ENCODE data around the gene DHRS1.
A peak's percentile ranks its signal among the peaks of the same experiment; 100 is the strongest.

DHRS1 gene

DNA sequence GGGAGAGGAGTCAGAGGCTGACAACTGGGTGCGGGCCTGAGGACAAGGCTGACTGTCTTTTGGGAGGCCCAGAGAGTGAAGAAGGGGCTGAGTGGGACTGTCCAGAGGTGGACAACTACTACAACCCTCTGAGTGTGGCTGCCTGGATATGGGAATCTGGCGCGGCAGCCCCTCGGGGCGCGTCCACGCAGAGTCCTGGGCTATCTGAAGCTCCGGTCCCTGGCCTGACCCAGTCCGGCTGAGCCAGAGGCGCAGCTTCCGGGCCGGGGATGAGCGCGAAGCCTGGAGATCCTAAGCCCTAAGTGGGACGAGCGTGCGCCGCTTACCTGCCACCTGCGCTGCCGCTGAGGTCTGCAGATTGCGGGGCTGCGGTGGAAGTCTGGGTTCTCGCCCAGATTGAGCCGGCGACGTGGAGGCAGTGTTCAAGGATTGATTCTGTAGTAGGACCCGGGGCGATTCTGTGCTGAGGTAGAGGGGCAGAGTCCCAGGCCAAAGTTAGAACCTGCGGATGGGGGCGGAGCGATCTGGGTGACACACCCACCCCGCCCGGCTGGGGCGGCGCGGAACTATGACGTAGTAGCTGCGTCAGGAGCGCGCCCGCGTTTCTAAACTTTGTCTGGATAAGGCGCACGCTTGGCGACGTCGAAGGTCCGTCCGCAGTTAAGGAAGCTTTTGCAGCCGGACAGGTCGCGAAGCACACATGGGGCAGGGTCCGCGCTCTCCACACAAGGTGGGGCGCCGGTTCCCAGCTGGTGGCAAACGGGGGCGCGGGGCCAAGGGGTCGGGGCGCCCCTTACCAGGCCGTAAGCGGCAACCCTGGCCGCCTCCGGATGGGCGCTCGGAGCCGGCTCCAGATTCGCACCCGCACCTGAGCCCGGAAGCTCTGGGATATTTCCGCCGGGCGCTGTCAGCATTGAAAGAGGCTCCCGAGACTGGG lies at the start of gene DHRS1, which contains the start of gene NOP9:
DHRS1 (minus strand) TSS at position 526 of the 937 bp plus-strand sequence. CDS start 674 bp downstream, outside the sequence.
NOP9 (plus strand) TSS at position 596 of the 937 bp plus-strand sequence; CDS start at position 701, 105 bp downstream.
- DNase-seq (ENCODE audit: low read depth in 2 of 2), result peak; percentile 61 to 67

DNA sequence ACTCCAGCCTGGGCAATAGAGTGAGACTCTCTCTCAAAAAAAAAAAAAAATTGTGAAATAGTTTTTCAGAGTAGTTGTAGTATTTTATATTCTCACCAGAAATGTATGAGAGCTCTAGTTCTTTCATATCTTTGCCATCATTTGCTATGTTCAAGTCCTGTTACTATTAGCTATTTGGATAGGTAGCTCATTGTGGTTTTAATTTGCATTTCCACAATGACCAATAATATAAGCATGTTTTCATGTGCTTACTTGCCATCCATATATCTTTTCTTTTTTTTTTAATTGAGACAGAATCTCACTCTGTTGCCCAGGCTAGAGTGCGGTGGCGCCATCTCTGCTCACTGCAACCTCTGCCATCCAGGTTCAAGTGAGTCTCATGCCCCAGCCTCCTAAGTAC lies 48.6 kb upstream of the DHRS1 start:
- DNase-seq (ENCODE audit: low read depth in 2 of 2), result no peak

DNA sequence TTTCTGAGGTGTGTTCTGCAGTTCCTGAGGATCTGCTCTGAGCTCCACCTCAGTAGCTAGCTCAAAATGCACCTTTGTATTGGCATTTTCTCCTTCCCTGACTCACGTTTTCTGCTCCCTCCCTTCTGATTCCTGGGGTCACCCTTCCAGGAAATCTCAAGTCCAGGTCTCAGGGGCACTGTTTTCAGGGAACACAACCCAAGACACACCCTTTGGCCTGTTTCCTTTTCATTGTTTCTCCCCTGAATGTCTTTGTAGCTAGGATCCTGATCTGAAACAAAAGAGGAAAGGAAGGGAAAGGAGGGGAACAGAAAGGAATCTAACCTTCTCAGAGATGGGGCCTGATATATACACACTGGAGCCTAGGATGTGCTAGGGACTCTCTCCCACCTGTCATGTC lies 47.6 kb upstream of the DHRS1 start:
- DNase-seq (ENCODE audit: low read depth in 2 of 2), result no peak

DNA sequence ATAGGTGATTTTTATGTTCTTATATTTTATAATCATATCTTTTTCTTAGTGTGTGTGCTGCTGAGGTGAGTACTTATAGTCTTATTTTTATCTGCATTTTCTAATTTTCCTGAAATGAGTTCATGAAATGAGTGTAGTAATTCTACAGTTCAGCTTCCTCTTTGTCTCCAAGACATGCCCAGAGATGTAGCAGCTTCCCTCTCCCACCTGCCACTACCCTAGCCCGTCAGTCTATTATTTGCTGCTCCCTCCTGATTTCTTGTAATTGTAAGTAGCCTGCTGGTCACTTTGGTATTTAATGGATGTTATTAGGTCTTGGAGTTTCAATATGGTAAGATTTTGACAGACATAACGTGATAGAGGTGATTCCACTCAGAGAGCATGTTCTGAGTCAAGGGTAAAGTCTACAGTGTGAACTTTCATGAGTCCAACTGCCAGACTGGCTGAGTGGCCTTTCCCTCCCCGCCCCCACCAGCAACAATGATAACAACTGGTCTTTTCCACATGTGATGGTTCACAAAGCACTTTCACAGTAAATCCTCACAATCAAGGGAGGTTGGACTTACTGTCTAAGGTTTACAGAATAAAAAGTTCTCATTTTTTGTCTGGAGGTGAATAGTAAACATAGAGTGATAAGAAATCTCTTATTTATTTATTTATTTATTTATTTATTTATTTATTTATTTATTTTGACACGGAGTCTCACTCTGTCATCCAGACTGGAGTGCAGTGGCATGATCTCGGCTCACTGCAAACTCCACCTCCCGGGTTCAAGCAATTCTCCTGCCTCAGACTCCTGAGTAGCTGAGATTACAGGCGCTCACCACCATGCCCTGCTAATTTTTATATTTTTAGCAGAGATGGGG lies 44.4 kb upstream of the DHRS1 start:
- no peak for DNase-seq (ENCODE audit: low read depth in 2 of 2)

DNA sequence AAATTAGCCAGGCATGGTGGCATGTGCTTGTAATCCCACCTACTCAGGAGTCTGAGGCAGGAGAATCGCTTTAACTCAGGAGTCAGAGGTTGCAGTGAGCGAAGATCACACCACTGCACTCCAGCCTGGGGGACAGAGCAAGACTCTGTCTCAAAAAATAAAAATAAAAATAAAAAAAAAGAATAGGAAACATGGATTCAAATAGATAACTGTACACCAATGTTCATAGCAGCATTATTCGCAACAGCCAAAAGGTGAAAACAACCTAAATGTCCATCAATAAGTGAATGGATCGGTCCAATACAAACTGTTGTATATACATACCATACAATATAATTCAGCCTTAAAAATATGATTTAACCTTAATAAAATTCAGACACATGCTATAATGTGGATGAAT lies 43.3 kb upstream of the DHRS1 start:
- DNase-seq (ENCODE audit: low read depth in 2 of 2), result no peak

DNA sequence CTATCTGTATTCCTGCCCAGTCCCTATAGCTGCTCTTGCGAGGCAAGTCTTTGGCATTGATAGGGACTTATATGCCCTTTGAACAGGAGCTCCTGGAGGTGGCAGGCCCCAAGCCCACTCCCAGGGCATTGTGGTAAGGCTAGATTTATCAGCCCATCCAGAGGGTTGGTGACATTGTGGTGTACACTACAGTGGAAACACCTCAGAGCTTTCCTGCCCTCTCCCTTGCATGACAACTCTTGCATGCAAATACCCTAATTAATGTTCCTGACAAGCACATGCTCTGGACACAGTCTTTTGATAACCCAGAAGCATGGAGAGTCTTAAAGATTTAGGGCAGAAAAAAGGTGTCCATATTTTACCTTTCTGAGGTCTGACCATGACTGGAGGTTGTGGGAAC lies 41.0 kb upstream of the DHRS1 start:
- no peak for DNase-seq (ENCODE audit: low read depth in 2 of 2)

DNA sequence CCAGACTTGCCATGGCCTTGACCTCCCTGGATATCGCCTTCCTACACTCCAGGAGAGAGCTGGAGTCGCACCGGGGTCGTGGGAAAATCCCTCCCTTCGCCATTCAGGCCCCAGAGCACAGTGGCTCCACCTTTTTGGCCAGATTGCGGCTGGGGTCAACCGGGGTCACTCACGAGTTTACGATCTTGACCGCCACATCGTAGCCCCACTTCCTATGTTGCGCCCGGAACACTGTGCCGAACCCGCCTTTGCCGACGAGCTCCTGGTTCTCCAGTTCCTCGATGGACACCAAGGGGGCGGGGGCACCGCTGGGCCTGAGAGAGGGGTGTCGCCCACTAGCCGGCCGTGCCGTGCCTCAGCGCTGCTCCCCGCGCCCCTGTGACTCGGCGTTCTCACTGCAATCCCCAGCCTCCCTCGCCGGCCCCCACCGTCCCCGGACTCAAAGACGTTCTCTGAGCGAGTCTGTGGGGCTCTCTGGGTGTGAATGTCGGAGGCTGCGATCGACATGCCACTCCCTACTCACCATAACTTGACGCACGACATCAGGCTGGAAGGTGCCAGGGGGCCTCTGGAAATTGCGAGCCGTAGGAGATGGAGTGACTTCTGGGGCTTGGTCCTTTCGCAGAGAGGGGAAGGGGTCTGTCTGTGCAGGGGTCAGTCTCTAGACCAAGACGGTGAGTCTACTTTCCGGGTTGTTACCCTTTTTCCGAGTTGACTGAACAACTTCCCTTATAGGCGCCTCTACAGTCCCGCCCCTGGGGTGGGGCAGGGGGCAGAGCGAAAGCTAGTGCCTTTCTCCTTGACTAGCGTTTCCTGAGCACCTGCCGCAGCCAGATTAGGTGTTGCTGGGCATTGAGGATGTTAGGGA lies 39.9 kb upstream of the DHRS1 start, which contains the start of gene RIPK3:
RIPK3 (minus strand) TSS at position 708 of the 868 bp plus-strand sequence; CDS start at position 543, 165 bp downstream.
- no peak for DNase-seq (ENCODE audit: low read depth in 2 of 2)

DNA sequence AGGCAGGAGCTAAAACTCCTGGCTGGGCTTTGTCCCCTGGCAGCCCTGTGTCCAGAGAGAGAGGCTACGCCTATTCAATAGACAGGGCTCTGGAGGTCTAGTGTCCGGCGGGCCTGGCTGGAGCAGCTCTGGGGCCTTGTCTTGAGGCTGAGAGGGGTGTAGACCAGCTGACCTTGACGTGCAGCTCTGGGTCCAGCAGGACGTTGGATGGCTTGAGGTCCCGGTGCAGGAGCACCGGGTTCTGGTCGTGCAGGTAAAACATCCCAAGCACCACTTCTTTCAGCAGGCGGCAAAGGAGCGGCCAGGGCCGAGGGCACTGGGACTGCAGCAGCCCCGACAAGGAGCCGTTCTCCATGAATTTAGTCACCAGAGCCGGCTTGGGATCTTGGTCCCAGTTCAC lies 39.3 kb upstream of the DHRS1 start:
- no peak for DNase-seq (ENCODE audit: low read depth in 2 of 2)

DNA sequence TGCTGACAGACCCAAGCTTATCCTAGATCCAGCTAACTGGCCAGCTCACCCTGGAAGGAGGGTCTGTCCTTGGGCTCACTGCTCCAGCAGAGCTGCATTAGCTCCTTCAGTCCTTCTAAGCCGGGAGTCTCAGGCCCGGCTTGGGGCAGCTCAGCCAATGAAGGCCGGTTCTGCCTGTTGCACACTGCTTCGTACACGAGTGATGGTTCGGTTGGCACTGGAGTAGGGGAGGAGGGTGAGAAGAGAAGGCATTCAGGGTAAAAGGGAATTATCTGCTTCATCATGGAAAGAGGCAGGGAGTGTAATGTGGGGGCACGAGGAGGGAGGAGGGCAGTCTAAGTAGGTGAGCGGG lies 38.2 kb upstream of the DHRS1 start:
- DNase-seq (ENCODE audit: low read depth in 2 of 2), result no peak

DNA sequence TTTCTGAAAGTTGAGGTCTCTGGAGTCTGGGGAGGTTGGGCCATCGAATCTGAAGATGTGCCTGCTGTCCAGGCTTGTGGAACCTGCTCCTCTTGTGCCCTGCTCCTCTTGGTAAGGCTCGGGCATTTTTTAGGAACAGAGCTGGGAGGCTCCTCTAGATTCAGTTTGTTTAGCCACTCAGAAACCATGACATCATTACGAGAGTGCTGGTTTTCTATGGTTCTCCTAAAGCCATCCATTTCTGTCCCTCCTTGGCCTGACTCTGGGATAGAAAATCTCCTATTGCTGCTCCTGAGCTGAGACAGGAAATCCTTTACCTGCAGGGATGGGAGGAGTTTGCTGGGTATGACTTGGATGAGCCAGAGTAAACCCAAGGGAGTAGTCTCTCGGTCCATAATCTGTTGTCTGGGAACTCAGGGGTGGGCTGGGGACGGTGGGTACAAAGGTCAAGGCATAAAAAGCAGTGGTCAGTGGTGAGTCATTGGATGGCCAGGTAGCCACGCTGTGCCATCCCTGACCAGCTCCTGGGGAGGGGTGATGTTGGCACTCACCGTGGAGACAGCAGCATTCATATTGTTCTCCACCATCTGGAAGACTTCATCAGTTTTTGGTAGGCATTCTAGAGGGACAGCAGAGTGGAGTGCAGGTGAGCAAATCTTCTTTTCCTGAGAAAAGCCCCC lies 37.7 kb upstream of the DHRS1 start:
- DNase-seq (ENCODE audit: low read depth in 2 of 2), result no peak

DNA sequence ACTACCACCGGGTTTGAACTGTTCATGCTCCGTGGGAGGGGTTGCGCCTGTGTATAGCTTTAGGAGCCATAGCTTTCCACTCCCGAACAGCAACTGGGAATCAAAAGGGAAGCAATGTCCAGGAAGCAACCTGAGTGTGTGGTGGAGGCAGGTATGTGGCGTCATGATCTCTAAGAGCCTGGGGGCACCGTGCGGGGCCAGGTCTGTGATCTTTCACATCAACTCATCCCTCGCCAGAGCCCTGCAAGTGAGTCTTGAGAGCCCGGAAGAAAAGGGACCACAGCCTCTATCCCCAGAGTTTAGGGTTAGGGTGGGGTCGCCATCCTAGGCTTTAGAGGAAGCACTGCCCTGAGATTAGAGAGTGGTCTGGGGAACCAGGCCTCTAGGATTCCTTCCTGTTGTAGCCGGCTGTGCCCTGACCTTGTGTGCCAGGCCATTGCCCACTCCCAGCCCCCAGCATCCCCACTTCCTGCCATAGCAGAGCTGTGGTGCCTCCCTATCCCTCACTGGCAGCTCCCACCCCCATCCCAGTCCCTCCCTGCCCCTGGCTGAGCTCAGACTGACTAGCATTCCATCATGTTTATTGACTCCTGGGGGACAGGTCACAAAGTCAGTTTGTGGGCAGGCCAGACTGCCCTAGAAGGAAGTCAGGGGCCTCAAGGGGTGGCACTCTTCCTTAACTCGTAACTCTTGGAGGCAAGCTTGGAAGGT lies 36.0 kb upstream of the DHRS1 start:
- no peak for DNase-seq (ENCODE audit: low read depth in 2 of 2)

DNA sequence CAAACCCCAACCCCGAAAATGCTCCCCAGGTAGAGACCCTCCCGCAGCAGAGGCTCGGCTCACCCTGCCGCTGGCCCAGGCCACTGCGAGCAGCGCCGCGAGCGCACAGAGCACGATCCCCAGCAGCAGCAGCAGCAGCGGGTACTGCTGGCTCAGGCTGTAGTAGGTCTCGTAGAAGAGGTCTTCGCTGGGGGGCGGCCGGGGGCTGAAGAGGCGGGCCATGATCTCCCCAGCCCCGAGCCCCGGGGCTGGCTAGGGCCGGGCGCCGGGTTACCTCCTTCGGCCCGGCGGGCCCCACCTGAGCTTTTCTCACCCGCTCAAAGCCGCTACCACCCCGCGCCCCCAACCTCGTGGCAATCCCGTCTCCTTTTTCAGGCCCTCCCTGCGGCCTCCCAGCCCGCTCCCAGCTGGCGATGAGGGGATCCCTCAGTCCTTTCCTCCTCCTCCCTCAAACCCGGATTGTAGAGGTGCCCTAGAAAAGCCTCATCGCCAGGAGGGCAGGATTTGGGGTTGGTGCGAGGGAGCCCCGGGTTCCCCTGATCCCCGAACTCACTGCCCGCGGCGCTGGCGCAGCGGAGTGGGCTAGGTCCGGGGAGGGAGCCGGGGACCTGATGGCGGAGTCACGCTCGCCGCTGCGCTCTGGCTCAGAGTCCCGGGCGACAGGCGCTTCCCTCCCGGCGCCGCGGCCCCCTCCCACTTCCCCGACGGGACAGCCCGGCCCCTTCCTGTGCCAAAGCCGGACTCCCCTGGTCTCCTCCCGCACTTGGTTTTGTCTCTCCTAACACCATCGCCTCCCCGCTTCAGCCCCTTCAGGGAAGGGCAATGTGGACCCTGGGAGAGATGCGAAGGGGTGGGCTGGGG lies 35.1 kb upstream of the DHRS1 start, which contains the start of gene ADCY4:
ADCY4 (minus strand) TSS at position 641 of the 861 bp plus-strand sequence; CDS start at position 222, 419 bp downstream.
- no peak for DNase-seq (ENCODE audit: low read depth in 2 of 2)

DNA sequence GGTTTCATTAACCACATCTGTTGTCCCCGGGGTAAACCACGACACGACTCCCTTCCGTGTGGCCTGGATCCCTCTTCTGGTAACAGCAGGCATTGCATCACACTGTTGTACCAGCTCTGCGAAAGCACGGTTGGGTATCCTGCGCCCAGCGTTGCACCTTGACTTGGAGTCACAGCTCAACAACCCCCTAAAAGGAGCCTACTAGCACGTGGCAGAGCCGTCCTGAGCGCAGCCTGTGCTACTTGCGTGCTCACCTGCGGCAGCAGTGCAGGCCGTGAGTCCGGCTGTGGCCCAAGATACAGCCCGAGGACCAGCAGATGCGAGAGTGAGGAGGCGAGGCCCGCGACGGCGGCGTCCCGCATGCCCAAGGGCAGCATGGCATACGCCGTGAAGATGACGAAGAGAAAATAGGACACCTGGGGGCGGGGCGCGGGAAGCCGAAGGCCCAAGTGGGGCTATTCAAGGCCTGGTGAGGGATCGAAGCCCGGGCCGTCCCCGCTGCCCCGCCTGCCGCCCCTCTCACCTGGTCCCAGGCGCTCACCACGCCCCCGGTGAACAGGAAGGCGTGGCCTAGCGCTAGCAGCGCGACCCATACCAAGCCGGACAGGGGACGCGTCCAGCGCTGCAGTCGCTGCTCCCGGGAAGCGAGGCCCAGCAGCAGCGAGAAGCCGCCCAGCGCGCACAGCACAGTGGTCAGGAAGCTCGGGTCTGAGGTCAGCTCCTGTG lies 32.9 kb upstream of the DHRS1 start:
- DNase-seq (ENCODE audit: low read depth in 2 of 2), result no peak

DNA sequence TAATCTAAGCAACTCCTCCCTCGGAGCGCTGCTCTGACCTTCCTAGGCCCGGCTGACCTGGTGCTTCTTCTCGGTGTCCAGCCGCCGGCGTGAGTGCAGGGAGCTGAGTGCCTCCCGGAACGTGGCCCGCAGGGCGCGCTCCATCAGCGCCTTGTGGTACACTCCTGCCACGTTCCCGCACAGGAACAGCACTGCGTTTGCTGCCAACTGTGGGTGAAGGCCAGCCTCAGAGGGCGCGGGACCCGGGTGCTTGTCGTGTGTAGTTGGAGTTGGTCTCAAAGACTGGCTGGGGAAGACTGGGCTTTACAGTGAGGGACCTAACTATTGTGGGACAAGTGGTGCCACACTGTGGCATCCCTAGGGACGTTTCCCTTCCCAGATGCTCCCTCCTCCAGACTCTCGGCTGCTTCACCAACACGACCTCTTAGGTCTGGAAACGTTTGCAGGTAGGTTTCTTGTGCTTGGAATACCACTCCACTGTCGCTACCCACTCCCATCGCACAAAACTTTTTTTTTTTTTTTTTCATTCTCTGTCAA lies 32.2 kb upstream of the DHRS1 start:
- no peak for DNase-seq (ENCODE audit: low read depth in 2 of 2)

DNA sequence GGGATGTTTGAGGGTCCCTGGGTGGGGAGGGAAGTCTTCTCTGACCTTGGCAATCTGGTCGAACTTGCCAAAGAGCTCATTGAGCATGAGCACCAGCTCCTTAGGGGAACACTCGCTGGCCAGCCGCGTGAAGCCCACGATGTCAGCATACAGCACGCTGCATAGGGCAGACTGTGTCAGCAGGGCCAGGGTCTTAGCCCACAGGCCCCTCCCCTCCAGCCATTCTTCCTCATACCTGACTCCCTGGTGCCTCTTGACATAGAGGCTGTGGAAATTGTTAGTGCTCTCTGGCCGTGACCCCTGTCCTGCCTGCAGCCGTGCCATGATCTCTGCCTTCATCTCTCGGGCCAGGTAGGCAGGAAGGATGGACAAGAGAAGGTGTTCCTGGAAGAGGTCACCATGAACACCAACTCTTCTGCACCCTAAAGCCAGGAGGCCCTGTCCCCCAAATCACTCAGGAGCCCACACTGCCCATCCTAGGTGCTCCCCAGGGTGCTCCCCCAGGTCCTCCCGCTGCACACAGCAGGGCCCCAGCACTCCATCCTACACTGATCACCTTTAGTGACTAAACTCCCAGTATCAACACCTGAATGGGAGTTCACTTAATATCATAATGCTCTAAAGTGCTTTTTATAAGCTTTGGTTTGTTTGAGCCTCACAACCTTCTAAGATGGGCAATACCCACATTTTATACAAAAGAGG lies 31.5 kb upstream of the DHRS1 start:
- no peak for DNase-seq (ENCODE audit: low read depth in 2 of 2)

DNA sequence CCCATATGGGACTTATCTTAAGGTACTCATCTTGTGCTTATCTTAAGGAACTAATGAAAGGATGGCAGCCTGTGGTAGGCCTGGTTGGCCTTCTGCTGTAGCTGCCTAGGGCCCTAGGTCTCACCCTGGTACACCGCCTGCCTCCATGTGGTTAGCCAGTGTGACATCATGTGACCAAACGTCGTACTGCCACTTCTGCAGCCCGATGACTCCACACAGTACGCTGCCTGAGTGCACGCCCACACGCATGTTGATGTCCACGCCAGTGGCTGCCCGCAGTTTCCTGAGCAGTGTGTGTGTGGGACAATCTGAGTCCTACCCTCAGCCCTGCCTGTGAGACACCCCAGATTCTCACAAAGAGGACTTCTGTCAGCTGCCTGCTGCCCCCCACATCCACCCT lies 30.2 kb upstream of the DHRS1 start:
- DNase-seq (ENCODE audit: low read depth in 2 of 2), result no peak

DNA sequence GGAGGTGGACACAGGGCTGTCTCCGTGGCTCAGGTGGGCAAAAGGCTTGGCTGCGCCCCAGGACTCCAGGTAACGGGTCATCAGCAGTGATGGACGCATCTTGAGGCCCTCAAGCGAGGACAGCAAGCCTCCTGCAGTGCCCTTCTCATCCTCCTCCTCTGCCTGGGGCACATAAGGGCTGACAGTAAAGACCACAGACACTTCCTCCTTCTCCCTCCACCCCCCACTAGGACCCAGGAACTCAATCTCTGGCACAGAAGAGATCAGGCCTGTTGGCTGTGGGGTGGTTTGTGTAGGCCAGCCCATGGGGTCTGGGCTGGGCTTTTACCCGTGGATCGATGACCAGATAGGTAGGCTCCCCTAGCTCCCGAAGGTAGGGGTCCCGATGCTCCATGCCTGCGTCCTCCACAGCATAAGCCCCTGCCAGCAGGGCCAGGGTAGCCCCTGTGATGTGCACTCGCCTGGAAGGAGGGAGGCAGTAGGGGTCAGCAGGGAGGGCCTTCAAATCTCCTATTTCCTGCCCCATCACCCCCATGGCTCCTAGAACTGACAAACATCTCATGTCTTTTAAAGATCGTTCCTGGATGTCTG lies 29.6 kb upstream of the DHRS1 start:
- DNase-seq (ENCODE audit: low read depth in 2 of 2), result no peak
